Gastroesophageal sphincter (tissue), 4 donors: ENCODE data around the gene CYTH1. TPM values are rescaled to one million over a fixed set of nuclear protein-coding genes. Genes with fewer than 3 reads are reported as not detected.

Source experiments
- ATAC-seq: fragments of 150-250 bp; one replicate; pipeline ENCODE4 v1.9.1; 2016; ENCODE audit warnings: mild to moderate bottlenecking, moderate library complexity
- H3K27ac ChIP-seq, 4 donors: fragments of 200-600 bp; sonication (generic) in 3 of 4; 1 replicate in 3 of 4; 2 replicates in 1 of 4; pipeline ENCODE4 v1.5.1; 2016 to 2019
- H3K27me3 ChIP-seq: fragments of 200-600 bp; sonication (generic); one replicate; pipeline ENCODE4 v1.5.1; 2019
- H3K36me3 ChIP-seq, 2 donors: fragments of 200-600 bp; sonication (generic); one replicate each; pipeline ENCODE4 v1.5.1; 2019; ENCODE audit warnings: control low read depth in 1 of 2
- H3K4me1 ChIP-seq, 3 donors: fragments of 200-600 bp; sonication (generic); 1 replicate in 2 of 3; 2 replicates in 1 of 3; pipeline ENCODE4 v1.5.1; 2016 to 2019; ENCODE audit warnings: control low read depth in 2 of 3
- H3K4me3 ChIP-seq, 2 donors: fragments of 200-600 bp; sonication (generic); one replicate each; pipeline ENCODE4 v1.5.1; 2019; ENCODE audit warnings: mild to moderate bottlenecking in 1 of 2, moderate library complexity in 1 of 2
- H3K9me3 ChIP-seq, 3 donors: fragments of 200-600 bp; sonication (generic); one replicate each; pipeline ENCODE4 v1.5.1; 2017 to 2019; ENCODE audit warnings: control low read depth in 2 of 3
- CTCF ChIP-seq, 4 experiments: fragments of 200-600 bp in 2 of 4; fragments of 450-650 bp in 2 of 4; sonication (generic) in 1 of 4; IDR thresholded peaks; one replicate each; pipeline ENCODE4 v1.5.1; 2017 to 2019; ENCODE audit warnings: antibody characterized with exemption in 4 of 4, mild to moderate bottlenecking in 2 of 4, moderate library complexity in 2 of 4
- EP300 ChIP-seq: sonication (generic); formaldehyde crosslinking; IDR thresholded peaks from one replicate; pipeline ENCODE4 v1.6.1; 2017; ENCODE audit warnings: antibody characterized with exemption, mild to moderate bottlenecking
- POLR2A ChIP-seq, 2 donors: fragments of 450-650 bp; IDR thresholded peaks; one replicate each; pipeline ENCODE4 v1.6.1; 2017; ENCODE audit warnings: antibody characterized with exemption in 2 of 2, mild to moderate bottlenecking in 2 of 2, moderate library complexity in 1 of 2
- POLR2AphosphoS5 ChIP-seq: sonication (generic); formaldehyde crosslinking; IDR thresholded peaks from one replicate; pipeline ENCODE4 v1.6.1; 2017; ENCODE audit warnings: antibody characterized with exemption
- WGBS, 2 donors: methylation state at CpG; one replicate each; pipeline ENCODE4 v1.1.5; 2018; ENCODE audit warnings: low coverage in 1 of 2; 5-methylcytosine and 5-hydroxymethylcytosine counted together
- total RNA-seq, 4 donors: library from RNA; depleted of rRNA; stranded (reverse); fragments of >200 nt; gene quantifications; one replicate each; pipeline ENCODE4 v1.1.0, GENCODE V29; 2016

The CYTH1 gene
- total RNA-seq, 4 donors from 2014 or later, result 26.9 to 38.0 (median 31.0) TPM

GRCh38 chr17:78734793-78735641 lies 47.1 kb downstream of the CYTH1 start:
- peak overlapping the region in 1 of 2 donors; percentile 46 for H3K4me3 ChIP-seq
- WGBS, 2 donors, result 70 to 78% methylated on average over 4 to 13 of the region's 16 CpGs
- H3K36me3 ChIP-seq, result no peaks in the 10 kb centered on the region
- H3K9me3 ChIP-seq, result no peaks in the 10 kb centered on the region
- no peak for ATAC-seq
- no peaks in the 10 kb centered on the region for H3K27me3 ChIP-seq
- H3K27ac ChIP-seq, result peak overlapping the region in 3 of 4 donors; percentile 56 to 78 (median 72)
- TF ChIP-seq POLR2A (IDR thresholded peaks at IDR 0.05), result no peak
- no peak for TF ChIP-seq POLR2AphosphoS5
- TF ChIP-seq CTCF (IDR thresholded peaks at IDR 0.05), result no peak
- no peak for TF ChIP-seq EP300
- peaks cover 0 to 71% (median 7%) of the 10 kb centered on the region in 3 donors for H3K4me1 ChIP-seq

GRCh38 chr17:78732354-78732753 lies 49.7 kb downstream of the CYTH1 start:
- WGBS, 2 donors, result 80 to 83% methylated on average over 1 of the region's 1 CpG
- H3K4me1 ChIP-seq, result peaks cover 0 to 51% (median 7%) of the 10 kb centered on the region in 3 donors
- H3K4me3 ChIP-seq, result no peak overlapping the region
- H3K27me3 ChIP-seq, result no peaks in the 10 kb centered on the region
- no peak for TF ChIP-seq EP300
- no peak for TF ChIP-seq CTCF (IDR thresholded peaks at IDR 0.05)
- TF ChIP-seq POLR2AphosphoS5, result no peak
- TF ChIP-seq POLR2A (IDR thresholded peaks at IDR 0.05), result no peak
- no peak for ATAC-seq
- H3K36me3 ChIP-seq, result peaks cover 0 to 2% of the 10 kb centered on the region in 2 donors
- no peaks in the 10 kb centered on the region for H3K9me3 ChIP-seq
- no peak overlapping the region for H3K27ac ChIP-seq

GRCh38 chr17:78731904-78732303 lies 50.2 kb downstream of the CYTH1 start:
- H3K4me1 ChIP-seq, result peaks cover 0 to 47% (median 7%) of the 10 kb centered on the region in 3 donors
- H3K27ac ChIP-seq, result no peak overlapping the region
- WGBS, 2 donors, result 94 to 100% methylated on average over 2 to 5 of the region's 5 CpGs
- no peaks in the 10 kb centered on the region for H3K9me3 ChIP-seq
- no peaks in the 10 kb centered on the region for H3K27me3 ChIP-seq
- peaks cover 0 to 3% of the 10 kb centered on the region in 2 donors for H3K36me3 ChIP-seq
- no peak overlapping the region for H3K4me3 ChIP-seq
- TF ChIP-seq EP300 (no peak), POLR2A (IDR thresholded peaks at IDR 0.05) (no peak), POLR2AphosphoS5 (no peak), CTCF (IDR thresholded peaks at IDR 0.05) (no peak)
- ATAC-seq, result no peak

GRCh38 chr17:78729641-78730040 lies 52.4 kb downstream of the CYTH1 start:
- no peak for TF ChIP-seq POLR2AphosphoS5
- TF ChIP-seq CTCF (IDR thresholded peaks at IDR 0.05), result no peak
- no peak for TF ChIP-seq EP300
- no peak for TF ChIP-seq POLR2A (IDR thresholded peaks at IDR 0.05)
- Histone ChIP-seq H3K36me3 (peaks cover 0 to 3% of the 10 kb centered on the region in 2 donors), H3K9me3 (no peaks in the 10 kb centered on the region), H3K4me3 (no peak overlapping the region), H3K27me3 (no peaks in the 10 kb centered on the region), H3K27ac (no peak overlapping the region), H3K4me1 (peaks cover under 1 to 34% (median 10%) of the 10 kb centered on the region in 3 donors)
- ATAC-seq, result no peak
- WGBS, 2 donors, result 100% methylated on average over 1 of the region's 1 CpG

GRCh38 chr17:78728495-78728894 lies 53.6 kb downstream of the CYTH1 start:
- Histone ChIP-seq H3K9me3 (no peaks in the 10 kb centered on the region), H3K4me1 (peaks cover 6 to 35% (median 17%) of the 10 kb centered on the region in 3 donors), H3K4me3 (no peak overlapping the region), H3K27ac (no peak overlapping the region), H3K36me3 (peaks cover 0 to 3% of the 10 kb centered on the region in 2 donors), H3K27me3 (no peaks in the 10 kb centered on the region)
- 94% methylated on average over 5 to 7 of the region's 7 CpGs for WGBS, 2 donors
- no peak for ATAC-seq
- TF ChIP-seq CTCF (IDR thresholded peaks at IDR 0.05) (no peak), POLR2A (IDR thresholded peaks at IDR 0.05) (no peak), EP300 (no peak), POLR2AphosphoS5 (no peak)
